ENCODE results near the gene AK3. TPM values are rescaled to one million over a fixed set of nuclear protein-coding genes. Genes with fewer than 3 reads are reported as not detected.
A peak's percentile ranks its signal among the peaks of the same experiment; 100 is the strongest.
"Not testable (repeated sequence)": the region's sequence is repeated elsewhere in the genome, so short reads cannot be mapped to it uniquely, and the experiment has no call there.

AK3 gene
- total RNA-seq = 10 to 100 TPM; 89.1 to 95.7 TPM
- long read RNA-seq, transcript AK3-202 (5 exons, 2,736 nt) = major isoform, 185 of 208 reads
- long read RNA-seq, partial matches to known transcripts = 7 of 208 reads
- long read RNA-seq, other reads (novel, unspliced or antisense) = 14 of 208 reads

DNA sequence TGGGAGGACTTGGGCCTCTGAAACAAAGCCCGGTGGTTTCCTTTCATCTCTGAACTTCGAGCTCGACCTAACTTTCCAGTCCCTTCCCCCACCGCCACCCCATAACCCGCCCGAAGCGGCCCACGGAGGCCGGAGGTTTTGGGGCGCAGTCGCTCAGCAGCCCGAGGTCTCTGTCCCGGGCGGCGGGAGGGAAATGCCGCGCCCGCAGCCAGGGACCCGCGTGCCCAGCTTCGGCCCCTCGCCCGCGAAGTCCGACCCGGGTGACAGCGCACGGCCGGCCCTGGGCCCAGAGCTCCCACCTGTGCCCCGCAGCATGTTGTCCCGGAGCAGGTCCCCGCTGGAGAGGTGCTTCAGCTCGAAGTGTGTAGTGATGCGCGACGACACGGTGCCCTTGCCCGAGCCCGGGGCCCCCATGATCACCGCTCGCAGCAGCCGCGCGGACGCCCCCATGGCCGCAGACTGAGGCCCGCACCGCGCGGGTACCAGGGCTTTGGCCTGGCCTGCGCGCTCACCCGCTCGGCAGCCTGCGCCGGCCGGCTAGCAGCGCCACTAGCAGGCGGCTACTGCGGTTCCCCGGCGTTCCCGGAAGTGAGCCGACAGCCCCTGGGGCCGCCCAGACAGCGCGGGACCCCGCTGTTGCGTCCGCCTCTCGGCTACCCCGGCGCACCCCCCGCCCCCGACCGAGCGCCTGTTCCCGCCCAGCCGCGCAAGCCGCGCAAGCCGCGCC, at the start of gene AK3:
Gene AK3 (minus strand): TSS at position 565 of the 727 bp plus-strand sequence. CDS start 115 bp downstream, at position 450.
- peak; percentile 83 for ATAC-seq
- intact Hi-C loops (cut with DNase I, micrococcal nuclease) = loop anchor here in 1 of 2 donors (5.0 kb wide), 1 partner anchor 78 kb away; the partner anchor contains the start of gene PLPP6
- DNase-seq = peak; percentile 91 to 92

- ATAC-seq (no peak), DNase-seq (no peak)
- intact Hi-C loops (cut with DNase I, micrococcal nuclease) = no loop called here
These were observed 47.7 kb upstream of the AK3 start for GRCh38 chr9:4788703-4789102.

- no peak for ATAC-seq
- intact Hi-C loops (cut with DNase I, micrococcal nuclease) = no loop called here
- no peak for DNase-seq
These were observed 46.9 kb upstream of the AK3 start for GRCh38 chr9:4787876-4788275.

DNA sequence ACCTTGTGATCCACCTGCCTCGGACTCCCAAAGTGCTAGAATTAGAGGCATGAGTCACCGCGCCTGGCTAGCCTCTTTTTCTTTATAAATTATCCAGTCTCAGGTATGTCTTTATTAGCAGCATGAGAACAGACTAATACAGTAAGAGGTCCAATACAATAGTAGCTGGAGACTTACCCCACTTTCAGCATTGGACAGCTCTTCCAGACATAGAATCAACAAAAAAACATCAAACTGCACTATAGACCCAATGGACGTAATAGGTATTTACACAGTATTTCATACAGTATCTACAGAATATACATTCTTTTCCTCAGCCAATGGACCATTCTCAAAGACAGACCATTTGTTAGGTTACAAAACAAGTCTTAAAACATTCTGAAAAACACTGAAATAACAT, 45.6 kb upstream of the AK3 start:
- no peak for ATAC-seq
- intact Hi-C loops (cut with DNase I, micrococcal nuclease) = no loop called here
- no peak for DNase-seq

DNA sequence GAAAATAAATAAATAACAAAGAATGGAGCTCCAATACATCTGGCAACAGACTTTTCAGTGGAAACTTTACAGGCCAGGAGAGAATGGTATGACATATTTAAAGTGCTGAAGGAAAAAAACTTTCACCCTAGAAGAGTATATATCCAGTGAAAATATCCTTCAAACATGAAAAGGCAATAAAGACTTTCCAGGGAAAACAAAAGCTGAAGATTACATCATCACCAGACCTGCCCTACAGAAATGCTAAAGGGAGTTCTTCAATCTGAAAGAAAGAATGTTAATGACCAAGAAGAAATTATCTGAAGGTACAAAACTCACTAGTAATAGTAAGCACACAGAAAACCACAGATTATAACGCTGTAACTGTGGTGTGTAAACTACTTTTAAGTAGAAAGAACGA, 43.4 kb upstream of the AK3 start:
- intact Hi-C loops (cut with DNase I, micrococcal nuclease) = no loop called here
- DNase-seq (no peak), ATAC-seq (no peak)

DNA sequence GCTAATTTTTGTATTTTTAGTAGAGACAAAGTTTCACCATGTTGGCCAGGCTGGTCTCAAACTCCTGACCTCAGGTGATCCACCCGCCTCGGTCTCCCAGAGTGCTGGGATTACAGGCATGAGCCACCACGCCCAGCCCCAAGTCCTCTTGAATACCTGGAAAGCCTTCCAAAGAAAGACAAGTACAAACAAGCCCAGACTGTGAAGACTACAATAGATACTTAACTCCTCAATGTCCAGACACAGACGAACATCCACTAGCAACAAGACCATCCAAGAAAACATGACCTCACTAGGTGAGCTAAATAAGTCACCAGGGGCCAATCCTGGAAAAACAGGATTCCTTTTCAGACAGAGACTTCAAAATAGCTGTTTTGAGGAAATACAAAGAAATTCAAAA, 42.2 kb upstream of the AK3 start:
- DNase-seq; ATAC-seq; intact Hi-C loops (cut with DNase I, micrococcal nuclease): not testable (repeated sequence)

DNA sequence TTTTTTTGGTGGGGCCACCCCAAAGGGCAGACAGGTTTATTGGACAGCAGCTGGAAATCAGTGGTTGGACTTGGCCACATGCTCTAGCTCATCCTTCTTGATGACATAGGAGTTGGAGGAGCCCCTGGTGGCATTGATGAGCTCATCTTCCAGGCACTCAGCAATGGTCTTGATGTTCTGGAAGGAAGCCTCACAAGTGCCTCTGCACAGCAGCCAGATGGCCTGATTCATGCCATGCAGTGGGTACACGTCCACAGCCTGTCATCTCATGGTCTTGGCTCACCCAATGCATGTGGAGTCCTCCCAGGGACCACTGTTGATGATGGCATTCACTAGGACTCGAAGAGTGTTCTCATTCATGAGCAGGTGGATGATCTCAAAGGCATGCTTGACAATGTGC, 40.4 kb upstream of the AK3 start:
- DNase-seq (no peak), ATAC-seq (no peak)

DNA sequence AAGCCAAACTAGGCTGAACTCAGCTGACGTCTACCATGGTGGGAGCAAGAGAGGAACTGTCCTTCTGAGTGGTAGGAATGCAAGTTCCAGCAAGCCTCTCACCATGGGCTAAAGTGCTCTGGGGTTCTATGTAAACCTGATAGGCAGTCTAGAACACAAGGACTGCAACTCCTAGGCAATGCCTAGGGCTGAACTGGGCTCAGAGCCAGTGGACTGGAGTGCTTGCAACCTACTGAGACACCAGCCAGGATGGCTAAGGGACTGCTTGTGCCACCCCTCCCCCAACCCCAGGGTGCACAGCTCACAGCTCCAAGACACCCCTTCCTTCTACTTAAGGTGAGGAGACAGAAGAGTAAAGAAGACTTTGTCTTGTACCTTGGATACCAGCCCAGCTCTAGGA, 39.6 kb upstream of the AK3 start:
- no peak for ATAC-seq
- intact Hi-C loops (cut with DNase I, micrococcal nuclease) = no loop called here
- no peak for DNase-seq

More for the DNA sequence above, 40.4 kb upstream of the AK3 start:
- intact Hi-C loops (cut with DNase I, micrococcal nuclease) = no loop called here

DNA sequence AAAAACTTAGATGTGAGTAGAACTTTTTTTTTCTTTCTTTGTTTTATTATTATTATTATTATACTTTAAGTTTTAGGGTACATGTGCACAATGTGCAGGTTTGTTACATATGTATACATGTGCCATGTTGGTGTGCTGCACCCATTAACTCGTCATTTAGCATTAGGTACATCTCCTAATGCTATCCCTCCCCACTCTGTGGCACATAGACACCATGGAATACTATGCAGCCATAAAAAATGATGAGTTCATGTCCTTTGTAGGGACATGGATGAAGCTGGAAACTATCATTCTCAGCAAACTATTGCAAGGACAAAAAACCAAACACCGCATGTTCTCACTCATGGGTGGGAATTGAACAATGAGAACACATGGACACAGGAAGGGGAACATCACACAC, 34.0 kb upstream of the AK3 start:
- ATAC-seq; DNase-seq; intact Hi-C loops (cut with DNase I, micrococcal nuclease): not testable (repeated sequence)

GRCh38 chr9:4774209-4774608, 33.2 kb upstream of the AK3 start:
- intact Hi-C loops (cut with DNase I, micrococcal nuclease) = no loop called here
- ATAC-seq (no peak), DNase-seq (no peak)

- DNase-seq (no peak), ATAC-seq (no peak)
- intact Hi-C loops (cut with DNase I, micrococcal nuclease) = no loop called here
These were observed 30.8 kb upstream of the AK3 start for GRCh38 chr9:4771788-4772187.

GRCh38 chr9:4769321-4770080, 28.5 kb upstream of the AK3 start:
- peak; percentile 40 for ATAC-seq
- intact Hi-C loops (cut with DNase I, micrococcal nuclease) = no loop called here
- no peak for DNase-seq

DNA sequence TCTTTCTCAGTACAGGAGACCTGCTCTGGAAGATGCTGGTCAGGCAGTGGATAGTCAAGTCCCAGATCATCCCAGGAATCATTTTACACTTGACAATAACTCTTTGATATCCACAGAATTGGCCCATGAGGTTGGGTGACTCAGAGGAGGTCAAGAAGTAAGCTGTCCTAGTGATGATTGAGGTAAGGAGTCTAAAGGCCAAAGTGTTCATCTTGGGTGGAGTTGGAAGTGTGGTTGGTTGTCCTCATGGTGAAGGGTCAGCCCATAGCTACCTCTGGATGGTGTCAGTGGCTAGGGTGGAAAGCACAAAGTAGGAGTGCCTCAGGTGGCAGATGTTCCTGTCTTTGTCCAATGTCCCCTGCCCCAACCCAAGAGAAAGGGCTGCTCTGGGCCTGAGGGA, 27.7 kb upstream of the AK3 start:
- intact Hi-C loops (cut with DNase I, micrococcal nuclease) = no loop called here
- peak; percentile 71 for ATAC-seq
- DNase-seq = no peak

GRCh38 chr9:4764033-4764432, 23.0 kb upstream of the AK3 start:
- intact Hi-C loops (cut with DNase I, micrococcal nuclease) = loop anchor here in 1 of 2 donors (5.0 kb wide), 1 partner anchor 223 kb away; the partner anchor contains the start of gene JAK2
- no peak for ATAC-seq

GRCh38 chr9:4762886-4763541, 22.0 kb upstream of the AK3 start:
- intact Hi-C loops (cut with DNase I, micrococcal nuclease) = loop anchor here in 1 of 2 donors (5.0 kb wide), 1 partner anchor 224 kb away; the partner anchor contains the start of gene JAK2
- DNase-seq (peak; percentile 50 to 64), ATAC-seq (peak; percentile 91)

More at GRCh38 chr9:4764033-4764432, 23.0 kb upstream of the AK3 start:
- no peak for DNase-seq

DNA sequence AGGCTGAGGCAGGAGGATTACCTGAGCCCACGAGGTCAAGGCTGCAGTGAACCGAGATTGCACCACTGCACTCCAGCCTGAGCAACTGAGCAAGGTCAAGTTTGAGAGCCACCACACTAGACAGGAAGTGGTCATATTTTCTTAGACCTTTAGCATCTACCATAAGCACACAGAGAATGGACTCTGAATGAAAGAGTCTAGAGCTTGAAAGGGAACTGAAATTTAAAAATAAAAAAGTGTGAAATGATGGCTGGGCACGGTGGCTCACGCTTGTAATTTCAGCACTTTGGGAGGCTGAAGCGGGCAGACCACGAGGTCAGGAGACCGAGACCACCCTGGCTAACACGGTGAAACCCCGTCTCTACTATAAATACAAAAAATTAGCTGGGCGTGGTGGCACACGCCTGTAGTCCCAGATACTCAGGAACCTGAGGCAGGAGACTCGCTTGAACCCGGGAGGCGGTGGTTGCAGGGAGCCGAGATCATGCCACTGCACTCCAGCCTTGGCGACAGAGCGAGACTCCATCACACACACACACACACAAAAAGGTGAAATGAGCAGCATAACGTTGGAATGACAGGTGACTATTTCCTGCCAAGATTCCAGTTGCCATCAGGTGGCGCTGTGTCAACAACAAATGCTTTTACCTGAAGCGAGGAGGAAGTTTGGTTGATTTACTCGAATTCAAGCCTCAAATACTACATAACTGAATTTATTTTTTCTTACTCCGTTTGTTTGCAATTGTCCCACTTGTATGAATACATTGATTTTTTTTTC, 21.3 kb upstream of the AK3 start:
- DNase-seq (peak; percentile 76 to 91), ATAC-seq (peak; percentile 85)
- intact Hi-C loops (cut with DNase I, micrococcal nuclease) = loop anchor here in 1 of 2 donors (5.0 kb wide), 1 partner anchor 225 kb away; the partner anchor contains the start of gene JAK2

- no peak for DNase-seq
- intact Hi-C loops (cut with DNase I, micrococcal nuclease) = loop anchor here in 1 of 2 donors (5.0 kb wide), 1 partner anchor 227 kb away; the partner anchor contains the start of gene JAK2
- no peak for ATAC-seq
These were observed 19.1 kb upstream of the AK3 start for GRCh38 chr9:4760122-4760521.

DNA sequence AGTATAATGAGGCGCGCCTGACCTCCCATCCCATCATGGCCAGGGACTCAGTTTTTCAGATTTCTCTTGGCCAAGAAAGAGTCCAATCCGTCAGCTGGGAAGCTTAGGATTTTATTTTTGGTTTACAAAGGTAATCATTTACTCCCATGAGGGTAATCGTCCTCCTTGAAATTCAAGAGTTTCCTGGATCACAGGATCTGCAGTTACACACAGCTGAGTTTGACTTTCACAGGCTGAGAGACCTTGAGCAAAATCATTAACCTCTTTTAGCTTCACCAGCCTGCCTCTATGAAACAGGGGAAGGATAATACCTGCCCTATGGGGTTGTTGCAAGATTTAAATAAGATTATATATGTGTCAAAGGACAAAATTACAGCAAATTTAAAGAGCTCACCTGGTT, 15.4 kb upstream of the AK3 start:
- DNase-seq (no peak), ATAC-seq (peak; percentile 79)
- intact Hi-C loops (cut with DNase I, micrococcal nuclease) = no loop called here

Measured in left colon (tissue), 2 donors.